ENCODE results near the gene PSMD9. TPM values are rescaled to one million over a fixed set of nuclear protein-coding genes. Genes with fewer than 3 reads are reported as not detected.
"Not testable (repeated sequence)": the region's sequence is repeated elsewhere in the genome, so short reads cannot be mapped to it uniquely, and the experiment has no call there.

Gene PSMD9
- total RNA-seq, 1 donor from 2014 or later = 34.0 TPM

DNA sequence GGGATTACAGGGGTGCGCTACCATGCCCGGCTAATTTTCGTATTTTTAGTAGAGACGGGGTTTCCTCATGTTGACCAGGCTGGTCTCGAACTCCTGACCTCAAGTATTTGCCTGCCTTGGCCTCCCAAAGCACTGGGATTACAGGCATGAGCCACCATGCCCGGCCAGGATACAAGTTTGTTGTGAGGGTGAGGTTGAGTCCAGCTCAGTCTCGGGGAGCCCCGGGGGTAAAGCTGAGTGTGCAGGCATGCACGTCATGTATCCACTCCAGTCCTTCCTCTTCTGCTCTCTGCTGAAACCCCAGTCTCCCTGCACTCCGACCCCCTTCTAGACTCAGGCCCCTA is 30.3 kb upstream of the PSMD9 start:
- peaks cover 7% of the 10 kb centered on the region for H3K27me3 Mint-ChIP-seq (ENCODE audit: unreplicated experiment)

DNA sequence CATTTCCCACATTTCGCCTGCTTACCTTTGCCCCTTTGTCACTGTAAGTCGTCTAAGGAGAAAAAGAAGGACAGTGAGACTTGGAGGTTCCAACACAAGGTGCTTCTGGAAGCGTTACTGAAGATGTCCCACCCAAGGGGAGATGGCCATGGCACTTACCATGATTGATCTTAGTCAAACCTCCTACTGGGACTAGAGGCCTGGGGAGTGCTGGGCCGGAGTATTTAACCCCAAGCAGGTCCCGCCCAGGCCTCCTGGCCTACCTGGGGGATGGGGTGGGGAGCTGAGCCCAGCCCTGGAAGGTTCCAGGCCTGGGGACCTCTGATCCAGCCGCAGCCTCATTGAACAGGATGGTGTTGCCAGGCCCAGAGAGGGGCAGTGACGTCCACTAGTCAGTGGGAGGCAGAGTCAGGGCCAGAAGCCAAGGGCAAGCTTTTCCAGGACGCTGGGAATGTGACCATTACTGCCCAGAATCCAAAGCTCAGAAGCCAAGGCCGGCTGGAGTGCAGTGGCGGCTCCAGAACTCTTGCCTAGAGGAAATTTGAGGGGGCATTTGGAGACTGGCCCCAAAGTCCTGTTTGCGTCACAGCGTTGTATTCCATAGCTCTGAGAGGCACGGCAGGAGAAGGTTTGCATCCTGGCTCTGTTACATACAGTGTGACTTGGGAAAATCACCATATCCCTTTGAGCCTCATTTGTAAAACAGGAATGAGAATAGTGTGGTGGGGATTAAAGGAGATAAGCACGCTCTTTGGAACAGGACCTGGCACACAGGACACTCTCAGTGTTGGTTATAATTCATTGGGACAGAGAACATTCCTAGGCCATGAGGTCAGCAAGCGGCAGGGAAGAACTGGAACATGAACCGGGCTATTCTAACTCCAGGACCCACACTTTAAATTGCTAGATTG is 29.7 kb upstream of the PSMD9 start, which contains the start of gene HPD:
TSS of gene HPD (minus strand) at position 198 of the 911 bp plus-strand sequence. CDS start at position 162, 36 bp downstream.
- Mint-ChIP-seq H3K27me3 (ENCODE audit: unreplicated experiment) (peaks cover 7% of the 10 kb centered on the region), H3K4me1 (ENCODE audit: unreplicated experiment) (peaks cover 3% of the 10 kb centered on the region), H3K27ac (ENCODE audit: unreplicated experiment) (no peak within 1 kb of the TSS), H3K9me3 (ENCODE audit: unreplicated experiment) (no peaks in the 10 kb centered on the region), H3K36me3 (ENCODE audit: low read depth, unreplicated experiment) (no peaks in the 10 kb centered on the region), H3K4me3 (ENCODE audit: unreplicated experiment) (no peak within 1 kb of the TSS)
- TF ChIP-seq CTCF (IDR thresholded peaks at IDR 0.05; ENCODE audit: unreplicated experiment) = no peak
- no peak for DNase-seq (ENCODE audit: low spot score)

More for the DNA sequence above, 30.3 kb upstream of the PSMD9 start:
- Mint-ChIP-seq H3K9me3 (ENCODE audit: unreplicated experiment) (no peaks in the 10 kb centered on the region), H3K4me1 (ENCODE audit: unreplicated experiment) (peaks cover 3% of the 10 kb centered on the region), H3K27ac (ENCODE audit: unreplicated experiment) (no peak overlapping the region), H3K4me3 (ENCODE audit: unreplicated experiment) (no peak overlapping the region), H3K36me3 (ENCODE audit: low read depth, unreplicated experiment) (no peaks in the 10 kb centered on the region)
- DNase-seq (ENCODE audit: low spot score) = no peak
- TF ChIP-seq CTCF (IDR thresholded peaks at IDR 0.05; ENCODE audit: unreplicated experiment) = no peak

DNA sequence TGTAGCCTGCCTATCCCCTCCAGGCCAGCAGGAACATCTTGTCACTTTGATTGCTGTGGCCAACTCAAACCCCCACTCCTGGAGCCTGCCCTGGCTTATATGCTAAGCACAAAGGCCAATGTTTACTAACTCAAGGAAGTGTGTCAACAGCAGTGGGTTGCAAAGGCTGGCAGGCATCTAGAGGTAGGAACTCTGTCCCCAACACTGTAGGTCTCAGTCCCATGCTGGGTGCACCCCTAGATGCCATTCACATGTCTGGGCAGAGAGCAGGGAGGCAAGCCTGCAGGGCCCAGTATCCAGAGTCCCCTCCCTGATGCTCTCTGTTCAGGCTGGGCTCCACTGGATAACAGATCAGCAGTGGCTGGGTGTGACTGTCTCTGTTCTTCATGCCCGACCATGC is 28.3 kb upstream of the PSMD9 start:
- Mint-ChIP-seq H3K27me3 (ENCODE audit: unreplicated experiment) (peaks cover 7% of the 10 kb centered on the region), H3K36me3 (ENCODE audit: low read depth, unreplicated experiment) (no peaks in the 10 kb centered on the region), H3K4me3 (ENCODE audit: unreplicated experiment) (no peak overlapping the region), H3K4me1 (ENCODE audit: unreplicated experiment) (peaks cover 3% of the 10 kb centered on the region), H3K9me3 (ENCODE audit: unreplicated experiment) (no peaks in the 10 kb centered on the region), H3K27ac (ENCODE audit: unreplicated experiment) (no peak overlapping the region)
- DNase-seq (ENCODE audit: low spot score) = no peak
- TF ChIP-seq CTCF (IDR thresholded peaks at IDR 0.05; ENCODE audit: unreplicated experiment) = no peak

DNA sequence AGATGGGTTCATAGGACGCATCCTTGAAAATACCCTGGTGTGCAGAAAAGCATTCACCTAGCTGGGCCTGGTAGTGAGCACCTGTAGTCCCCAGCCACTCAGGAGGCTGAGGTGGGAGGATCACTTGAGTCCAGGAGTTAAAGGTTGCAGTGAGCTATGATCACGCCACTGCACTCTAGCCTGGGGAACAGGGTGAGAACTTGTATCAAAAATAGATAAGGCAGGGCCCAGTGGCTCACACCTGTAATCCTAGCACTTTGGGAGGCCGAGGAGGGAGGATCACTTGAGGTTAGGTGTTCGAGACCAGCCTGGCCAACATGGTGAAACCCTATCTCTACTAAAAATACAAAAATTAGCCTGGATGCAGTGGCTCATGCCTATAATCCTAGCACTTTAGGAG is 27.9 kb upstream of the PSMD9 start:
- not testable (repeated sequence) for H3K36me3 Mint-ChIP-seq (ENCODE audit: low read depth, unreplicated experiment); H3K9me3 Mint-ChIP-seq (ENCODE audit: unreplicated experiment); H3K4me3 Mint-ChIP-seq (ENCODE audit: unreplicated experiment); H3K27ac Mint-ChIP-seq (ENCODE audit: unreplicated experiment); H3K4me1 Mint-ChIP-seq (ENCODE audit: unreplicated experiment); DNase-seq (ENCODE audit: low spot score); H3K27me3 Mint-ChIP-seq (ENCODE audit: unreplicated experiment)

DNA sequence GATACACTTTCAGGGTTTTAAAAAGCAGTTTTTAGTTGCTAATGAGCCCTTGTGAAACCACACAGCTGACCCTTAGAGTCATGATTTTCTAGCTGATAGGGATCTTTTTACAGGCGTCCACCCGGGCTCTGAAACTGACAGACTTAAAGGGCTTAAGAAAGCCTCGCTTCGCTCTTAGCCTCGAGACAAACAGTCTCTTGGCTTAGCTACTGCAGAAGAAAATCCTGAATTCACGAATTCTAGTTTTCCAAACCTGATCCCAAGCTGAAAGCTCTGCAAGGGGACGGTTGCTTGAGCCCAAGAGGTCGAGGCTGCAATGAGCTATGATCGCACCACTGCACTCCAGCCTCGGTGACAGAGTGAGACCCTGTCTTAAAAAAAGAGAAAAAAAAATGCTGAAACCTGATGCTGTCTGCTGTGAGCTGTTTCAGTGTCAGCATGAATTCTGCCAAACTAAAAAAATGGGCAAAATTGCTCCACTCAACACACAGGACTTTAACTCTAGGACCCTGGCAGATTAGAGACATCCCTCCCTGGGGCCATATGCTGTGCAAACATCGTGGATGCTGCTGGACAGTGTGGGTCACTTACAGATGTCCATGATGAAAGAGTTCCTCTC is 26.8 kb upstream of the PSMD9 start:
- peaks cover 3% of the 10 kb centered on the region for H3K27me3 Mint-ChIP-seq (ENCODE audit: unreplicated experiment)
- H3K36me3 Mint-ChIP-seq (ENCODE audit: low read depth, unreplicated experiment) = no peaks in the 10 kb centered on the region
- peaks cover 3% of the 10 kb centered on the region for H3K4me1 Mint-ChIP-seq (ENCODE audit: unreplicated experiment)
- H3K27ac Mint-ChIP-seq (ENCODE audit: unreplicated experiment) = no peak overlapping the region
- TF ChIP-seq CTCF (IDR thresholded peaks at IDR 0.05; ENCODE audit: unreplicated experiment) = no peak
- H3K4me3 Mint-ChIP-seq (ENCODE audit: unreplicated experiment) = no peak overlapping the region
- H3K9me3 Mint-ChIP-seq (ENCODE audit: unreplicated experiment) = no peaks in the 10 kb centered on the region
- DNase-seq (ENCODE audit: low spot score) = no peak

All from endothelial cell (in vitro differentiated cells).